NCI-H187 treated with DMSO at 0.1 percent for 48 hours (cell line): ENCODE data around the gene GARIN3.

Experiments
- DNase-seq: peaks from one replicate; lab custom pipeline; 2025; lab: John Stamatoyannopoulos, UW

GARIN3 gene

DNA sequence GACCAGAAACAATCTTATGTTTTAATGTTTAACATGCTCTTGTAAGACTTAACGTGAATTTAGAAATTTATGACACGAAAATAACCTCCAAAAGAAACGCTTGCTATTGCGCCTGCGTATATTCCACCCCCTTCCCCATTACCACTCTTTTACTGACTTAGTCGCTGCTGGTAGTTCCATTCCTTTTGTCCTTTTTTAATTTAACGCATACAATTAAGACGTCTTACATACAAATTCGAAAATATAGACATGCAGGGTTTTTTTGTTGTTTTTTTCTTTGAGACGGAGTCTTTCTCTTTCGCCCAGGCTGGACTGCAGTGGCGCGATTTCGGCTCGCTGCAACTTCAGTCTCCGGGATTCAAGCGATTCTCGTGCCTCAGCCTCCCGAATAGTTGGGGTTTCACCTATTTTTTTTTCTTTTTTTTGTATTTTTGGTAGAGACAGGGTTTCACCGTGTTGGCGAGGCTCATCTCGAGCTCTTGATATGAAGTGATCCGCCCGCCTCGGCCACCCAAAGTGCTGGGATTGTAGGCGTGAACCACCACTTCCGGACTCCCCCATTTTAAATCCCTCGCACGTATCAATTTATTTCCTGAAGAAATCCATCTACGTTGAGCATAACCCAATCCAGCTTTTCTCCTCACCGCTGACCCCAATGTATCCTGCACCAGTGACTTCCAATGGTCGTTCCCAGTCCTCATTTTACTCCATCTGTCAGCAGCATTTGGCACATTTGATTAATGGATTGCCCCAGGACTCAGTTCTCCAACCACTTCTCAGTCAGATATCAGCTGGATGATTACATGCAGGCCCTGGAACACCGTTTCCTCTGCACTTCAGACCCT lies 22.7 kb downstream of the GARIN3 start:
- DNase-seq, result no peak

DNA sequence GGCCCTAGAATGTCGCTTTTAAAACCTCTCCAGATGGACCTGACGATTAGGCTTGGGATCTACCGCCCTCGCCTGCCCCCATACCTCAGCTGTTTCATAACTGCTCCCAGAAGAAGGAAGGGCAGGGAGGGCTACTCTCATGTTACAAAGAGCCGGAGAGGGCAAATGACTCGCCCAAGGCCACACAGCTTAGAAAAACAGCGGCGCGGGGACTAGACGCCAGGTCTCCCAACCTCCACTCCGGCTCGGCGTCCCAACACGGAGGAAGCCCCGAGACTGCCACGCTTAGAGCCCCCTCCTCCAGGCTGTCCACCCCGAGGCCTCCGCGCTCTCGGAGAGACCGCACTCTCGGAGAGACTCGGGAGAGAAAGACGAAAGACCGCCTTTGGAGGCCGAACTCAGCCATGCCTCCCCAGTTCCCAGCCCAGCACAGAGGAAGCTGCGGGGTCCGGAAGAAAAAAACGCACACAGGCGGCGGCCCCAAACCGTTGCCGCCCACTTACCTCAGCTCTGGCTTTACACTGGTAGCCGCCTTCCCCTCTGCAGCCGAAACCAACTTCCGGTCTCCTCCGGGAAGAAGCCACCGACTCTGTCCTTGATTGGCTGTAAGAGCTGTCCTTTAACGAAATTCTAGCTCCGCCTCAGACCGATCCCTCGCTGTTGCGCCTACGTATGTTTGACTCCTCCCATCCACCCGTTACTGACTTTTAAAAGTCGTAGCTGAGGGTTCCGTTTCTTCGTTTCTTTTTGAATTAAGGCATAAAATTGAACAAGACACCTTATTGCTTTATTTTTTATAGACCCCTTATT lies 23.5 kb downstream of the GARIN3 start, which contains the start of gene MED7:
TSS of gene MED7 (minus strand) at position 549 of the 810 bp plus-strand sequence. CDS start 3,434 bp downstream, outside the sequence.
- peak; percentile 93 for DNase-seq

DNA sequence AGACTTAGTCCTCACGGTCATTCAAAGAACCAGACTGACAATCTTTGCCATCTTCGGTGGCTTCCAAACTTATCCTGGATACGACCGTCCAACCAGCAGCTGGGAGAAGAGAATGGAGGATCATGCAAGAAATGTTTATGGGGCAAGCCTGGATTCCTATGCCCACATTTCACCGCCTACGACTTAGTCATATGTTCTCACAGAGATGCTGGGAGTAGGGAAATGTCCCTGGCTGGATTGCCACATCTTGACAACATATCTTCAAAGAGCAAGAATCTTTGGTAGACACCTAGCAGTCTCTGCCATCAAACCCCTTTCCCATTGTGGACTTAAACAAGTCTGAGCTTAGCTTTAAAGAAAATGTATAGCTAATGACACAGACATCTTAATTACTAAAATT lies 28.4 kb downstream of the GARIN3 start:
- DNase-seq, result no peak

DNA sequence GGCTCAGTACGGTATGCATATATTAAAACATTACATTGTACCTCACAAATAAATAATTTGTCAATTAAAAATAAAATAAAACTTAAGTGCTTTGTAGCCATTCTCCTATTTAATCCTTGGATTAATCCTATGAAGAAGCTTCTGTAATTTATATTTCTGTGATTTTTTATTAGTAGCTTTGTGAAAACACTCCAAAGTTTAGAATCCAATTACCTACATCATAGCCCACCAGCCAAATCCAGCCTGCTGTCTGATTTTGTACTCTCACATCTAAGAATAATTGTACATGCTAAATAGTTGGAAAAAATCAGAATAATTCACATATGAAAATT lies 33.8 kb downstream of the GARIN3 start:
- no peak for DNase-seq

DNA sequence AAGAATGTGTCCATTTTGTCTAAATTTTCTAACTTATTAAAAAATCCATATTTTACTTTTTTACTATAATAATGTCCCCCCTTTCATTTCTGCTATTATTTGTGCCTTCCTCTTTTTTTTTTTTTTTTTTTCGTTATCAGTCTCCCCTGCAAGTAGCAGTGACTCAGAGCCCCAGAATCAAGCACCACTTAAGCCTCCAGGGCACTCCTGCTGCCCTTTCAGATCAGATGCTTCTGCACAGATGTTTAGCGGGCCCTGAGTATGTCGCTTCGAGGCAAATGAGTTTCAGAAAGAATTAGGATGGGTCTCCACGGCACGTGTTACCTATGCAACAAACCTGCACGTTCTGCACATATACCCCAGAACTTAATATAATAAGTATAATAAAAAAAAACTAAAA lies 35.1 kb downstream of the GARIN3 start:
- no peak for DNase-seq

DNA sequence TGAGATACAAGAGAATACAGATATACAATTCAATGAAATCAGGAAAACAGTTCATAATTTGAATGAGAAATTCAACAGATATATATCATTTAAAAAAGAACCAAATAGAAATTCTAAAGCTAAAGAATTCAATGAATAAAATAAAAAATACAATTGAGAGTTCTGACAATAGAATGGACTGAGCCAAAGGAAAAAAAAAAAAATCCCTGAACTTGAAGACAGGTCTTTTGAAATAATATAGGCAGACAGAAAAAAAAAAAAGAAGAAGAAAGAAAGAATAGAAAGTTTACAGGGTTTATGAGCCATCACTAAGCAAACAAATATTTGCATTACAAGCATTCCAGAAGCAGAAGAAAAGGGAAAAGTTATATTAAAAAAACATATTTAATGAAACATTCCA lies 44.4 kb downstream of the GARIN3 start:
- no peak for DNase-seq

DNA sequence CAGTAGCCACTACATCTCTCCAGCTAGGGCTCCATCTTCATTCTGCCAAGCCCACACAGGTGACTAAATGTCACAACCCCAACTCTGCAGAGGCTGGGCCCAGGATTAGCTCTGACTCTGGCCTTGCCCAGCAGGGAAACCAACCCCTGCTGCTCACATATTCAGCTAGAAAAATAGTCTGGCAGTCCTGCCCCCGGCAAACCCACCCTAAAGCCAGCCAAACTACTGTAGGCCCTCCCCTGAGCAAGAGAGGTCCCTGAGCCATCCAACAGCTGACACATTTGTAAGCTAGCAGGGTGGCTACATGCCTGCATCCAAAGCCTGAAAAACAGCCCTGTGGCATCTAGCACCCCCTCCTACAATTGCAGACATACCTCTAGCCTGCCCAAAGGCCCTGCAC lies 46.0 kb downstream of the GARIN3 start:
- no peak for DNase-seq

DNA sequence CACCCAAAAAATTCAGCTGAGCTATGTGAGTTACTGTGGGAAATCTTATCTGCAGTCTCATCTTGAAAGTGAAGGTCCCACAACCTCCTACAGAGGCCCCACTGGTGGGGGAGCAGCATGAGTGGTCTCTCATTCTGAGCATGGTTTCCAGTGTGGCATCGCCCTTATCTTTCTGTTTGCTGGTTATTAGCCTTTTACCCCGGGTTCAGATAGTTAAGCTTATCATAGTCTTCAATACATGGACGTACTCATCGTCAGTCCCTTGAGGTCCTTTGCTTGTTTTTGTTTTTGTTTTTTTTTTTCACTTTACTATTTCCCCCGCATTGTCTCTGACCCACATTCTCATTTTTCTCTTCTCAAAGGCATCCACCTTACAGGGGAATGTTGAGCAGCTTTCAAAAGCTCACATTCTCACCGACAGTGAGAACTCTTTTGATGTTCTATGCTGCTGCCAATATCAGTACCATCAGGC lies 49.5 kb downstream of the GARIN3 start:
- no peak for DNase-seq

DNA sequence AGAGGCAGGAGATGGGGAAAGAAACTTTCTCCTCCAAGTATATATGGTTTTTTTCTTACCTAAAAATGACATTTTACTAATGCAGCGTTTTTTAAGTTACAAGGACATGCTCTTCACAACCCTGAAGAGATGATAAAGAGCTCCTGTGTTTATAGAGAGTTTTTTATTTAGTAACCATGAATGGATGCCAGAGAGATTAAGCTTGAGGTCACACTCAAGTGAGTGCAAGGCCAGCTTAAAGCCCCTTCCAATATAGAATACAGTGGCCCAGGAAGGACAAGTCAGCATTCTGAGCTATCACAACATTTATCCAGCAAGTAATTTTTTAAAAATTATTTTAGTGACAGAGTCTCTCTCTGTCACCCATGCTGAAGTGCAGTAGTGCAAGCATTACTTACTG lies 50.6 kb downstream of the GARIN3 start:
- DNase-seq, result no peak

DNA sequence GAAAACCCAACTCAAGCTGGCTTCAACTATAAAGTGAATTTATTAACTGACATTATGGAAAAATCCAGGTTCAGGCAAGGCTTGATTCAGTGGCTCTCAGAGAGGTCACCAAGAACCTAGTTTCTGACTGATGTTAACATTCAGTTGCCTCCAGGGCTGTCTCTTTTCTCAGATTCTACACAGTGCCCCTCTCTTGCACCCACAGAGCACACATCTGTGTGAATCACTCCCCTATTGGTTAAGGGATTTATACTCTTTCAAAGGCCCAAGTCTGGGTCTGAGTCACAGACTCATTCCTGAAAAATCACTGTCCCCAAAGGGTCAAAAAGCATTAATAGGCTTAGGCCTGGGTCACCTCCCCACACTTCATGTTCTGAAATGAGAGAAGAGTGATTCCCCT lies 51.1 kb downstream of the GARIN3 start:
- DNase-seq, result no peak

DNA sequence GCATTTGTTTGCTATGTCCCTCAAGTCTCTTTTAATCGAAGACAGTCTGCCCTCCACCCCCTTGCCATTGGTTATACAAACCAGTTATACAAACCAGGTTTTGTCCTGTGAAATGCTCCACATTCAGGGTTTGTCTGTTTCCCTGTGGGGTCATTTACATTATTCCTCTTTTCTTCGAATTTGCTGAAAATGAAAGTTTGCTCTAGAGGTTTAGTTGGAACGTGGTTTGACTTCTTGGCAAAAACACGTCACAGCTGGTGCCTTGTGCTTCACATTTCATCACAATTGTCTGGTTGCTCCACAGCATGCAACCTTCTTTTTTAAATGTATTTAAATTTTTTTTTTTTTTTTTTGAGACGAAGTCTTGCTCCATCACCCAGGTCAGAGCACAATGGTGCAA lies 53.1 kb downstream of the GARIN3 start:
- DNase-seq, result no peak
